HepG2 (cell line): ENCODE data around the gene IL4I1. TPM values are rescaled to one million over a fixed set of nuclear protein-coding genes. Genes with fewer than 3 reads are reported as not detected.
A peak's percentile ranks its signal among the peaks of the same experiment; 100 is the strongest.

ENCODE experiments used
- ATAC-seq: fragments of 200-7000 bp; cut with Tn5 transposase; 3 replicates; pipeline ENCODE4 v1.9.1; 2020; ENCODE audit warnings: mild to moderate bottlenecking, moderate library complexity
- BruUV-seq: library from RNA; stranded (reverse); fragments of 400-500 nt; replicated peaks from 2 replicates; lab custom pipeline; 2021; lab: Mats Ljungman, UMichigan
- CTCF ChIA-PET: fragments of 300-600 bp; formaldehyde crosslinking; extraction: SDS; loops from one replicate; lab custom pipeline; 2021; ENCODE audit warnings: low total read pairs, inconsistent platforms, low intra/inter-chr PET ratio; lab: Yijun Ruan, JAX
- POLR2A ChIA-PET: fragments of 350-600 bp; sonication (Branson Sonifier 250); formaldehyde crosslinking; loops from one replicate; lab custom pipeline; 2020; ENCODE audit warnings: antibody characterized with exemption, inconsistent platforms; lab: Yijun Ruan, JAX
- DNase-seq: peaks from one replicate; pipeline ENCODE4 v3.0.0-alpha.2; 2015; ENCODE audit warnings: low spot score
- FAIRE-seq: peaks from 3 replicates; lab custom pipeline; 2011; peaks lifted over from hg19 to GRCh38; lab: Jason Lieb, UNC
- H2AFZ ChIP-seq: one replicate; pipeline ENCODE4 v1.6.1; 2011; ENCODE audit warnings: low read length, inconsistent platforms
- H3K27ac ChIP-seq: fragments of 300-600 bp; 3 replicates; pipeline ENCODE4 v1.8.0; 2011; ENCODE audit warnings: mixed run types, mild to moderate bottlenecking, mixed read lengths, low read length, inconsistent platforms; ENCODE audit not compliant: insufficient read depth; ENCODE audit errors: extremely low read length
- H3K27me3 ChIP-seq, 2 experiments: fragments of 200-600 bp in 1 of 2; 2 replicates in 1 of 2; 3 replicates in 1 of 2; pipeline versions ENCODE4 v1.6.0 to v1.8.0; 2011; ENCODE audit warnings: low read length in 2 of 2, mild to moderate bottlenecking in 2 of 2, moderate library complexity in 2 of 2, inconsistent platforms in 1 of 2; ENCODE audit not compliant: insufficient read depth in 2 of 2, control insufficient read depth in 1 of 2
- H3K36me3 ChIP-seq, 2 experiments: fragments of 200-600 bp in 1 of 2; replicated peaks in 1 of 2; 2 replicates in 1 of 2; 3 replicates in 1 of 2; pipeline versions ENCODE4 v1.5.1 to v1.8.0; 2011; ENCODE audit warnings: low read length in 2 of 2, inconsistent platforms in 1 of 2; ENCODE audit not compliant: insufficient read depth in 2 of 2, control insufficient read depth in 1 of 2
- H3K4me1 ChIP-seq: 2 replicates; pipeline ENCODE4 v1.5.1; 2012; ENCODE audit warnings: low read length, inconsistent platforms; ENCODE audit not compliant: insufficient read depth
- H3K4me2 ChIP-seq: 2 replicates; pipeline ENCODE4 v1.6.0; 2011; ENCODE audit warnings: low read depth, low read length, inconsistent platforms
- H3K4me3 ChIP-seq, 3 experiments: fragments of 200-600 bp in 1 of 3; sonication (generic), shearing (Covaris generic) in 1 of 3; replicated peaks in 1 of 3; 2 replicates each; pipeline ENCODE4 v1.5.1; 2011 to 2016; ENCODE audit warnings: low read length in 3 of 3, inconsistent platforms in 2 of 3, low read depth in 2 of 3, mild to moderate bottlenecking in 2 of 3, control low read depth in 1 of 3, mixed read lengths in 1 of 3; ENCODE audit not compliant: insufficient read depth in 1 of 3
- H3K79me2 ChIP-seq: one replicate; pipeline ENCODE4 v1.6.1; 2011; ENCODE audit warnings: low read length, inconsistent platforms; ENCODE audit not compliant: insufficient read depth
- H3K9ac ChIP-seq: 2 replicates; pipeline ENCODE4 v1.6.0; 2011; ENCODE audit warnings: mild to moderate bottlenecking, low read depth, low read length, inconsistent platforms; ENCODE audit not compliant: insufficient read depth
- H3K9me3 ChIP-seq: 2 replicates; pipeline ENCODE4 v1.5.1; 2012; ENCODE audit warnings: mild to moderate bottlenecking, low read length
- H4K20me1 ChIP-seq: 2 replicates; pipeline ENCODE4 v1.6.0; 2011; ENCODE audit warnings: inconsistent platforms, mild to moderate bottlenecking, low read length, moderate library complexity; ENCODE audit not compliant: insufficient read depth
- CREB3 ChIP-seq: sonication (generic); formaldehyde crosslinking; IDR thresholded peaks from 2 replicates; pipeline ENCODE4 v1.5.0; 2020; ENCODE audit warnings: missing genetic modification reagents
- GATAD1 ChIP-seq: IDR thresholded peaks from 2 replicates; pipeline ENCODE4 v1.6.1; 2016; ENCODE audit warnings: missing genetic modification reagents, missing compliant biosample characterization
- MAZ ChIP-seq, 2 experiments: sonication (generic) in 1 of 2; formaldehyde crosslinking in 1 of 2; IDR thresholded peaks; 2 replicates each; pipeline versions ENCODE4 v1.5.0 to v1.6.1; 2012 to 2020; ENCODE audit warnings: low read depth in 2 of 2, mild to moderate bottlenecking in 2 of 2, borderline replicate concordance in 1 of 2, improper control_type of control experiment in 1 of 2, low read length in 1 of 2, missing genetic modification reagents in 1 of 2, moderate library complexity in 1 of 2
- SALL2 ChIP-seq: sonication (generic); formaldehyde crosslinking; IDR thresholded peaks from 2 replicates; pipeline ENCODE4 v1.8.1; 2023; ENCODE audit warnings: mild to moderate bottlenecking, missing genetic modification reagents, inconsistent platforms
- XRCC5 ChIP-seq: fragments of 200-400 bp; formaldehyde crosslinking; optimal IDR thresholded peaks from 2 replicates; pipeline ENCODE3; 2017; ENCODE audit warnings: mild to moderate bottlenecking, low read length
- ZNF792 ChIP-seq: IDR thresholded peaks from 2 replicates; pipeline ENCODE4 v1.6.1; 2016
- WGBS: methylation state at CpG from one replicate; pipeline ENCODE4 v1.1.6; 2017; ENCODE audit warnings: low lambda C conversion rate; 5-methylcytosine and 5-hydroxymethylcytosine counted together
- in situ Hi-C: cut with HindIII; loops from 2 replicates; pipeline ENCODE4 v1.10.0; 2017; ENCODE audit warnings: low pct_unique_long_range_greater_than_20kb; ENCODE audit not compliant: extremely low pct_ligation_motif_present
- intact Hi-C: fragments of 100-400 bp; cut with micrococcal nuclease; formaldehyde crosslinking; loops from one replicate; pipeline ENCODE4 v1.10.0; 2022; ENCODE audit not compliant: unreplicated experiment
- polyA plus RNA-seq, 8 experiments: library from polyadenylated mRNA; depleted of rRNA in 3 of 8; stranded (reverse) in 7 of 8; unstranded in 1 of 8; fragments of >200 nt; fragmentation: Illumina TruSeq in 4 of 8; extraction: Trizol in 4 of 8; gene quantifications; 2 replicates each; pipeline versions ENCODE4 v1.2.1 to v1.2.3, GENCODE V29; 2011 to 2016; ENCODE audit warnings: low read depth in 4 of 8, missing spikeins in 1 of 8, mixed read lengths in 1 of 8; ENCODE audit not compliant: insufficient read depth in 1 of 8
- total RNA-seq, 5 experiments: library from RNA; depleted of rRNA; stranded (reverse); fragments of >200 nt; fragmentation: Illumina TruSeq; extraction: Trizol; gene quantifications; 2 replicates each; pipeline ENCODE4 v1.2.3, GENCODE V29; 2016; ENCODE audit warnings: low read depth in 1 of 5
- TF ChIP-seq, protein P1 (sequence below): sonication (generic); formaldehyde crosslinking; conservative IDR thresholded peaks from 2 replicates; pipeline ENCODE4 v1.8.1; 2023; ENCODE audit warnings: missing genetic modification reagents

The IL4I1 gene
- total and polyA plus RNA-seq, 2 of the 13 experiments (the other 11 are each of a cell fraction or from before 2014, with no cell fraction given): not detected

GRCh38 chr19:49923055-49924003 is 26.6 kb upstream of the IL4I1 start:
- ChIA-PET CTCF (no interaction called here), POLR2A (interaction anchor here (0.6 kb wide), 1 partner anchor 58 kb away, joined by 3 read pairs; no protein-coding TSS in a partner anchor)
- no peaks in the 10 kb centered on the region for H3K27me3 ChIP-seq
- 94% methylated on average over 26 of the region's 31 CpGs for WGBS
- H3K79me2 ChIP-seq: peaks cover 71% of the 10 kb centered on the region
- intact Hi-C loops: no loop called here
- H3K9ac ChIP-seq: no peak overlapping the region
- no peak for FAIRE-seq
- H2AFZ ChIP-seq: no peak overlapping the region
- no peak overlapping the region for H3K4me3 ChIP-seq
- ATAC-seq: no peak
- in situ Hi-C loops: no loop called here
- H3K9me3 ChIP-seq: no peaks in the 10 kb centered on the region
- peaks cover 21% of the 10 kb centered on the region for H3K4me1 ChIP-seq
- no peak overlapping the region for H3K4me2 ChIP-seq
- peaks cover 2% of the 10 kb centered on the region; the same call in 1 of the 2 replicates for H4K20me1 ChIP-seq
- TF ChIP-seq XRCC5: no peak
- TF ChIP-seq MAZ (IDR thresholded peaks at IDR 0.05; ENCODE audit: borderline replicate concordance, low read depth, low read length): no peak
- TF ChIP-seq MAZ (CRISPR knock-in tag; IDR thresholded peaks at IDR 0.05; ENCODE audit: low read depth): 0 out of 2 replicates have a peak, but pooled peaks have one; percentile 33
- TF ChIP-seq CREB3: no peak
- TF ChIP-seq, protein P1, sequence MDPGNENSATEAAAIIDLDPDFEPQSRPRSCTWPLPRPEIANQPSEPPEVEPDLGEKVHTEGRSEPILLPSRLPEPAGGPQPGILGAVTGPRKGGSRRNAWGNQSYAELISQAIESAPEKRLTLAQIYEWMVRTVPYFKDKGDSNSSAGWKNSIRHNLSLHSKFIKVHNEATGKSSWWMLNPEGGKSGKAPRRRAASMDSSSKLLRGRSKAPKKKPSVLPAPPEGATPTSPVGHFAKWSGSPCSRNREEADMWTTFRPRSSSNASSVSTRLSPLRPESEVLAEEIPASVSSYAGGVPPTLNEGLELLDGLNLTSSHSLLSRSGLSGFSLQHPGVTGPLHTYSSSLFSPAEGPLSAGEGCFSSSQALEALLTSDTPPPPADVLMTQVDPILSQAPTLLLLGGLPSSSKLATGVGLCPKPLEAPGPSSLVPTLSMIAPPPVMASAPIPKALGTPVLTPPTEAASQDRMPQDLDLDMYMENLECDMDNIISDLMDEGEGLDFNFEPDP (CRISPR knock-in tag): 0 out of 2 replicates have a peak, but pooled peaks have one; percentile 17
- TF ChIP-seq GATAD1 (CRISPR knock-in tag): no peak
- TF ChIP-seq ZNF792 (CRISPR knock-in tag): no peak
- TF ChIP-seq SALL2 (CRISPR knock-in tag): no peak
- no TSS peak for BruUV-seq
- no peak for DNase-seq
- no peak overlapping the region for H3K27ac ChIP-seq
- peaks cover 14 to 49% of the 10 kb centered on the region in 2 experiments; a peak in 4 of 5 replicates for H3K36me3 ChIP-seq
